Osteocyte (in vitro differentiated cells): ENCODE results near the gene MX2. TPM values are rescaled to one million over a fixed set of nuclear protein-coding genes. Genes with fewer than 3 reads are reported as not detected.

ENCODE experiments used
- DNase-seq: peaks from one replicate; pipeline ENCODE4 v3.0.0; 2021; ENCODE audit warnings: mixed read lengths; ENCODE audit not compliant: unreplicated experiment; ENCODE audit errors: extremely low spot score
- H3K27ac Mint-ChIP-seq: one replicate; pipeline ENCODE4 v1.8.0; 2021; ENCODE audit warnings: mild to moderate bottlenecking, mixed read lengths; ENCODE audit not compliant: unreplicated experiment
- H3K27me3 Mint-ChIP-seq: one replicate; pipeline ENCODE4 v1.8.0; 2021; ENCODE audit warnings: mixed read lengths; ENCODE audit not compliant: unreplicated experiment
- H3K36me3 Mint-ChIP-seq: one replicate; pipeline ENCODE4 v1.8.0; 2021; ENCODE audit warnings: mixed read lengths; ENCODE audit not compliant: unreplicated experiment
- H3K4me1 Mint-ChIP-seq: one replicate; pipeline ENCODE4 v1.8.0; 2021; ENCODE audit warnings: mixed read lengths; ENCODE audit not compliant: unreplicated experiment
- H3K4me3 Mint-ChIP-seq: one replicate; pipeline ENCODE4 v1.8.0; 2021; ENCODE audit warnings: mild to moderate bottlenecking, moderate library complexity, mixed read lengths; ENCODE audit not compliant: unreplicated experiment
- H3K9me3 Mint-ChIP-seq: one replicate; pipeline ENCODE4 v1.8.0; 2021; ENCODE audit warnings: mixed read lengths; ENCODE audit not compliant: unreplicated experiment
- CTCF ChIP-seq: fragments of 200-600 bp; sonication (generic); IDR thresholded peaks from 2 replicates; pipeline ENCODE4 v1.5.0; 2021; ENCODE audit warnings: antibody characterized with exemption, mild to moderate bottlenecking, moderate library complexity
- total RNA-seq: library from RNA; stranded (reverse); gene quantifications from 2 replicates; pipeline ENCODE4 v1.2.1, GENCODE V29; 2021

Gene MX2
- total RNA-seq, 1 donor from 2014 or later, result not detected

GRCh38 chr21:41348434-41348833 lies 13.4 kb upstream of the MX2 start:
- Mint-ChIP-seq H3K4me3 (no peak overlapping the region), H3K9me3 (no peaks in the 10 kb centered on the region), H3K36me3 (no peaks in the 10 kb centered on the region), H3K27me3 (peaks cover 19% of the 10 kb centered on the region), H3K4me1 (no peaks in the 10 kb centered on the region), H3K27ac (no peak overlapping the region)
- TF ChIP-seq CTCF, result no peak
- DNase-seq, result no peak

GRCh38 chr21:41349126-41349525 lies 12.7 kb upstream of the MX2 start:
- no peak for TF ChIP-seq CTCF
- Mint-ChIP-seq H3K27ac (no peak overlapping the region), H3K36me3 (no peaks in the 10 kb centered on the region), H3K4me1 (no peaks in the 10 kb centered on the region), H3K9me3 (no peaks in the 10 kb centered on the region), H3K4me3 (no peak overlapping the region), H3K27me3 (peaks cover 25% of the 10 kb centered on the region)
- DNase-seq, result no peak

- H3K27me3 Mint-ChIP-seq, result peaks cover 31% of the 10 kb centered on the region
- H3K9me3 Mint-ChIP-seq, result no peaks in the 10 kb centered on the region
- DNase-seq, result no peak
- H3K4me3 Mint-ChIP-seq, result no peak overlapping the region
- no peaks in the 10 kb centered on the region for H3K36me3 Mint-ChIP-seq
- H3K4me1 Mint-ChIP-seq, result no peaks in the 10 kb centered on the region
- no peak overlapping the region for H3K27ac Mint-ChIP-seq
- TF ChIP-seq CTCF, result no peak
Observed at GRCh38 chr21:41349619-41350390, 12.0 kb upstream of the MX2 start.

- H3K27ac Mint-ChIP-seq, result no peak overlapping the region
- H3K4me1 Mint-ChIP-seq, result no peaks in the 10 kb centered on the region
- H3K9me3 Mint-ChIP-seq, result no peaks in the 10 kb centered on the region
- TF ChIP-seq CTCF, result no peak
- peaks cover 32% of the 10 kb centered on the region for H3K27me3 Mint-ChIP-seq
- no peak for DNase-seq
- no peak overlapping the region for H3K4me3 Mint-ChIP-seq
- no peaks in the 10 kb centered on the region for H3K36me3 Mint-ChIP-seq
Observed at GRCh38 chr21:41350436-41351155, 11.2 kb upstream of the MX2 start.

GRCh38 chr21:41357546-41357945 lies 4.3 kb upstream of the MX2 start:
- no peak overlapping the region for H3K27ac Mint-ChIP-seq
- no peaks in the 10 kb centered on the region for H3K36me3 Mint-ChIP-seq
- TF ChIP-seq CTCF, result no peak
- H3K9me3 Mint-ChIP-seq, result no peaks in the 10 kb centered on the region
- H3K4me1 Mint-ChIP-seq, result no peaks in the 10 kb centered on the region
- H3K27me3 Mint-ChIP-seq, result peaks cover 24% of the 10 kb centered on the region
- DNase-seq, result peak; percentile 65
- H3K4me3 Mint-ChIP-seq, result no peak overlapping the region
